GM12865 (cell line): ENCODE data around the gene F5.
"Not testable (repeated sequence)": the region's sequence is repeated elsewhere in the genome, so short reads cannot be mapped to it uniquely, and the experiment has no call there.

ENCODE experiments used
- DNase-seq: peaks from one replicate; pipeline ENCODE4 v3.0.0; 2010; ENCODE audit warnings: low read depth
- H3K4me3 ChIP-seq: 2 replicates; pipeline ENCODE4 v1.5.1; 2011; ENCODE audit warnings: mild to moderate bottlenecking, low read depth, low read length, control low read depth
- CTCF ChIP-seq: IDR thresholded peaks from 2 replicates; pipeline ENCODE4 v1.5.1; 2011; ENCODE audit warnings: low read length, control low read depth, low read depth, inconsistent platforms; ENCODE audit not compliant: insufficient read depth; ENCODE audit errors: missing control alignments

Gene F5

GRCh38 chr1:169511316-169512005 lies 74.8 kb downstream of the F5 start:
- H3K4me3 ChIP-seq: no peak overlapping the region
- no peak for TF ChIP-seq CTCF
- DNase-seq: no peak

DNA sequence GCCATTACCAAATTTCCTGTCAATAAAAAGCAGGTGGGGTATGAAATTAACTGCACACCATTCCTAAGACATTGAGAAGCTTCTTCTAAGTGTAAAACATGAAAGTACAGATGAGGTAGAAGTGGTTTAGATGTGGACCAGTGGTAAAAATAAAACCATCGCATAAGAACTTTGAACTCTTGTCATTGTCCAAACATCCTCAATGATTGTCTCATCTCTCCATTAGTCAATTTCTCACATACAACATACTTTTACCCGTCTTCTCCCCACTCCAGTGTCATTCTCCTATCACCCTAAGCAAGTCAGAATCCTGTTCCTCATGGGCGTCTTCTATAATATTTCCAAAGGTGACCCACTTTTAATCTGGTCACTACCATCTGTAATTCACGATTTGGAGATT lies 76.2 kb downstream of the F5 start:
- no peak for DNase-seq
- no peak overlapping the region for H3K4me3 ChIP-seq
- TF ChIP-seq CTCF: no peak

- DNase-seq: no peak
- no peak overlapping the region for H3K4me3 ChIP-seq
- no peak for TF ChIP-seq CTCF
Measured at GRCh38 chr1:169509354-169509753, 76.9 kb downstream of the F5 start.

DNA sequence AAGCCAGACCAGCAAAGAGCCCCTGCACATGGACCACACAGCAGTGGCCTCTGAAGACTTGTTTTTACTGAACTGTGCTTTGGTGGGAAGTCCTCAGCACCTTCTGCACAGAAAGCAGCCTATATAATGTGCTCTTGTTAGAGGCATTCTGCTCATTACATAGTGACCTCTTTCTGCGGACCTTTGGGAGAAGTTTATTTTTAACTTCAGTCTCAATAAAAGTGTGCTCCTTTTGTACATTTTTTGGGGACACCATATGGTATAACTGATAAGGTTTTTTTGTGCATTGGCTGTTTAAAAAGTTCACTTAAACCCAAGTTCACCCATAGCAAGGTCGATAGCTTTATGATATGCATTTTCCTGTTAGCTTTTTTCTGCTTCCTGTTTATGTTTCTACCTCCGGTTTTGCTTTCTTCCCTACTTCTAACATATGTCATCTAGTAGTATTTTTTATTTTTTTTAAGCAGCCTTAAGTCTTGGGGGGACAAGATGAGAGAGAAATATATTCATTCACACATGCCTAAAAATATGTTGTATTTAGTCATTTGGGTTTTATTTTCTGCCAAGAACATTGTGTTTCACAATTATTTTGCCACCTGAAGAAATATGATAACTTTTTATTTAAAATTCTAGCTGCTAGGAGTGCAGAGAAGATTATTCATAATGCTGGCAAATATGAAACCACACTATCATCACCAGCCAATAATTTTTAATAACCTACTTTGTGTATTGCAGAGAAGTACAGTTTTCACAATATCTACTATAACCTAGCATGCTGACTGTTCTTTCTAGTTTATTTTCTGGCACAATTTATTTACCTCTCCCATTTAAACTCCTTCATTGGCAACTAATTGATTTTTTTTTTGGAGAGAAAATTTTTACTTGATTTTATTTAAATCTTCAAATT lies 77.6 kb downstream of the F5 start:
- TF ChIP-seq CTCF: no peak
- no peak for DNase-seq
- no peak overlapping the region for H3K4me3 ChIP-seq

- no peak for TF ChIP-seq CTCF
- no peak for DNase-seq
- H3K4me3 ChIP-seq: no peak overlapping the region
Measured at GRCh38 chr1:169507413-169507812, 78.9 kb downstream of the F5 start.

GRCh38 chr1:169503601-169504000 lies 82.7 kb downstream of the F5 start:
- DNase-seq, H3K4me3 ChIP-seq: not testable (repeated sequence)

- no peak overlapping the region for H3K4me3 ChIP-seq
- TF ChIP-seq CTCF: no peak
- DNase-seq: no peak
Measured at GRCh38 chr1:169499807-169500206, 86.5 kb downstream of the F5 start.
